ENCODE measurements around the gene SYCP3. TPM values are rescaled to one million over a fixed set of nuclear protein-coding genes. Genes with fewer than 3 reads are reported as not detected.

The SYCP3 gene
- total RNA-seq, 1 donor from 2014 or later, result not detected

DNA sequence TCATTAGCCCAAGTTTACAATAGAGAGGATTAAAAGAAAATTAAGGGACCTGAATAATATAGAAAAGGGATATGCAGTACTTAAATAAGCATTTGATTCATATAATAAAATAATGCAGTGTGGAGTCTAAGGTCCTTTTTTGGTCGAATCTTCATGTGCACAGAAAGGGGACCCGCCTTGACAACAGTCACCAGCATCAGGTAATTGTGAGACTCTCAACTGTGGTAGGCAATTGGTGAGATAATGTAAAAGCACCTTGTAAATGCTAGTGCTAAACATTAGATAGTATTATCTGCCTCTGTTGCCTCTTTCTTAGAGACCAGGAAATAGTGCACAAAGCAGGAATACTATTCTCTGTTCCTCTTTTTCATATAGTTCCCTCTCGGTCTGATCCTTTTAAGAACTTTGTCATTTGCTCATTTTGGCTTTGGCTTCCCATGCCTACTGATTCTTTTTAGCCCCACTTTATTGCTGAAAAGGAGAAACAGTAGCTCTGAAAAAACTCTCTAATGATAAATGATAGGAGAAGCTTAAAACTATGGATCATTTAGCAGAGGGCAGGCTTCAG, 24.3 kb downstream of the SYCP3 start:
- H3K4me3 ChIP-seq, result no peak overlapping the region
- H3K27ac ChIP-seq, result no peak overlapping the region
- TF ChIP-seq CTCF (IDR thresholded peaks at IDR 0.05), result no peak
- intact Hi-C loops (cut with DNase I), result no loop called here
- no peak for DNase-seq (ENCODE audit: low spot score in 2 of 2)
- H3K9me3 ChIP-seq, result no peaks in the 10 kb centered on the region
- H3K4me1 ChIP-seq, result peaks cover 0 to 3% of the 10 kb centered on the region in 2 donors
- no peaks in the 10 kb centered on the region for H3K27me3 ChIP-seq
- H3K36me3 ChIP-seq, result peaks cover 0 to 10% of the 10 kb centered on the region in 2 donors

GRCh38 chr12:101713930-101714329, 25.3 kb downstream of the SYCP3 start:
- no peak overlapping the region for H3K27ac ChIP-seq
- H3K36me3 ChIP-seq, result peaks cover 0 to 10% of the 10 kb centered on the region in 2 donors
- H3K27me3 ChIP-seq, result no peaks in the 10 kb centered on the region
- H3K4me1 ChIP-seq, result peaks cover 0 to 3% of the 10 kb centered on the region in 2 donors
- intact Hi-C loops (cut with DNase I), result no loop called here
- H3K4me3 ChIP-seq, result no peak overlapping the region
- no peak for TF ChIP-seq CTCF (IDR thresholded peaks at IDR 0.05)
- no peak for DNase-seq (ENCODE audit: low spot score in 2 of 2)
- H3K9me3 ChIP-seq, result no peaks in the 10 kb centered on the region

DNA sequence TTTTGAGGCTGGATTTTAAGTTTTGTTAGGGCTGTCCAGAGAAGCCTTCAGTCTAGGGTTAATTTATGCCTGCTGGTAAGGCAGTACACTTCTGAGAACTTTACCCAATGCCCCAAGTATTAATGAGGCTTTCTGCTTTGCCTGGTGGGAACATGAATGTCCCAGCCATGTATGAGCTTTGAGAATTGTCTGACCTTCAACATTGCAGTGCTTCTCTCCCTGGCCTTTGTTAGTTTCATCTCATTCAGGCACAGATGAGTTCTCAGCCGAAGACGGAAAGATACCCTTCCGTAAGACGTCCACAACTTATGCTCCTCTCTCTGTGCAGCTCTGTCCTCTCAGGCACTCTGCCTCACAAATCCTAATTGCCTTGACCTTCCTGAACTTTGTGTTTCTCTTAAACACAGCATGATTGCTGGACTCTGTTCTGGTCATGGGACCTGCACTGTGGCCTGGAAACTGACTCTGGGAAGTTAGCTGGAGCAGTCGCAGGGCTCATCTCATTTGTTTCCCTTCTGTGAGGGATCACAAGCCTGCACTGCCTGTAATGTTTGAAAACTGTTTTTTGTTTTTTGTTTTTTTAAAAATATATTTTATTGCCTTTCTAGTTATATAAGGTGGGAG, 26.1 kb downstream of the SYCP3 start:
- intact Hi-C loops (cut with DNase I), result no loop called here

DNA sequence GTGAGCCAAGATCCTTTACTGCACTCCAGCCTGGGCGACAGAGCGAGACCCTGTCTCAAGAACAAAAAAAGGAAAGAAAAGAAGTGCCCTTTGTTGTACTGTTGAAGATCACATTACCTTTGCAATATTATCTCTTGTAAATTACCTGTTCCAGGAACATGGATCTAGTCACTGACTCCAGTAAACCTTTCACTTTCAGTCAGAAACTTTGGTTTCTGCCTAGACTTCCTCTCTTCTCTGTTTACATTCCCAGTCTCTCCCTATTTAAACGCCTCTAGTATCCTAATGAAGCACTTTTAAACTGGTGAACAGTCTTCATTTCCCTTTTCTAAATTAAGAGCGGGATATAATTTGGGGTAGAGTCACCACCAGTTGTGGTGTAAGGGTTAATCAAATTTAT, 29.0 kb downstream of the SYCP3 start:
- H3K9me3 ChIP-seq, result no peaks in the 10 kb centered on the region
- H3K4me1 ChIP-seq, result peaks cover 0 to 3% of the 10 kb centered on the region in 2 donors
- no peak overlapping the region for H3K4me3 ChIP-seq
- intact Hi-C loops (cut with DNase I), result no loop called here
- H3K27ac ChIP-seq, result no peak overlapping the region
- DNase-seq (ENCODE audit: low spot score in 2 of 2), result no peak
- H3K27me3 ChIP-seq, result no peaks in the 10 kb centered on the region
- peaks cover 0 to 3% of the 10 kb centered on the region in 2 donors for H3K36me3 ChIP-seq
- no peak for TF ChIP-seq CTCF (IDR thresholded peaks at IDR 0.05)

More for the DNA sequence above, 26.1 kb downstream of the SYCP3 start:
- Histone ChIP-seq H3K27me3 (no peaks in the 10 kb centered on the region), H3K4me3 (no peak overlapping the region), H3K4me1 (peaks cover 0 to 3% of the 10 kb centered on the region in 2 donors), H3K36me3 (peaks cover 0 to 10% of the 10 kb centered on the region in 2 donors), H3K9me3 (no peaks in the 10 kb centered on the region), H3K27ac (no peak overlapping the region)
- no peak for DNase-seq (ENCODE audit: low spot score in 2 of 2)
- no peak for TF ChIP-seq CTCF (IDR thresholded peaks at IDR 0.05)

GRCh38 chr12:101707131-101707782, 32.0 kb downstream of the SYCP3 start:
- no peak for DNase-seq (ENCODE audit: low spot score in 2 of 2)
- no peak overlapping the region for H3K4me3 ChIP-seq
- intact Hi-C loops (cut with DNase I), result no loop called here
- H3K27ac ChIP-seq, result no peak overlapping the region
- no peaks in the 10 kb centered on the region for H3K36me3 ChIP-seq
- no peaks in the 10 kb centered on the region for H3K9me3 ChIP-seq
- H3K4me1 ChIP-seq, result no peaks in the 10 kb centered on the region
- H3K27me3 ChIP-seq, result no peaks in the 10 kb centered on the region
- no peak for TF ChIP-seq CTCF (IDR thresholded peaks at IDR 0.05)

Data from ascending aorta (tissue), 2 donors.